ENCODE data around the gene SYS1.
A peak's percentile ranks its signal among the peaks of the same experiment; 100 is the strongest.

SYS1 gene

GRCh38 chr20:45405571-45406259, 42.8 kb downstream of the SYS1 start:
- peak; percentile 36 for DNase-seq (ENCODE audit: low spot score)
- TF ChIP-seq, protein P1, sequence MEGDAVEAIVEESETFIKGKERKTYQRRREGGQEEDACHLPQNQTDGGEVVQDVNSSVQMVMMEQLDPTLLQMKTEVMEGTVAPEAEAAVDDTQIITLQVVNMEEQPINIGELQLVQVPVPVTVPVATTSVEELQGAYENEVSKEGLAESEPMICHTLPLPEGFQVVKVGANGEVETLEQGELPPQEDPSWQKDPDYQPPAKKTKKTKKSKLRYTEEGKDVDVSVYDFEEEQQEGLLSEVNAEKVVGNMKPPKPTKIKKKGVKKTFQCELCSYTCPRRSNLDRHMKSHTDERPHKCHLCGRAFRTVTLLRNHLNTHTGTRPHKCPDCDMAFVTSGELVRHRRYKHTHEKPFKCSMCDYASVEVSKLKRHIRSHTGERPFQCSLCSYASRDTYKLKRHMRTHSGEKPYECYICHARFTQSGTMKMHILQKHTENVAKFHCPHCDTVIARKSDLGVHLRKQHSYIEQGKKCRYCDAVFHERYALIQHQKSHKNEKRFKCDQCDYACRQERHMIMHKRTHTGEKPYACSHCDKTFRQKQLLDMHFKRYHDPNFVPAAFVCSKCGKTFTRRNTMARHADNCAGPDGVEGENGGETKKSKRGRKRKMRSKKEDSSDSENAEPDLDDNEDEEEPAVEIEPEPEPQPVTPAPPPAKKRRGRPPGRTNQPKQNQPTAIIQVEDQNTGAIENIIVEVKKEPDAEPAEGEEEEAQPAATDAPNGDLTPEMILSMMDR (IDR thresholded peaks at IDR 0.05; ENCODE audit: extremely low read depth, missing control alignments): no peak

DNA sequence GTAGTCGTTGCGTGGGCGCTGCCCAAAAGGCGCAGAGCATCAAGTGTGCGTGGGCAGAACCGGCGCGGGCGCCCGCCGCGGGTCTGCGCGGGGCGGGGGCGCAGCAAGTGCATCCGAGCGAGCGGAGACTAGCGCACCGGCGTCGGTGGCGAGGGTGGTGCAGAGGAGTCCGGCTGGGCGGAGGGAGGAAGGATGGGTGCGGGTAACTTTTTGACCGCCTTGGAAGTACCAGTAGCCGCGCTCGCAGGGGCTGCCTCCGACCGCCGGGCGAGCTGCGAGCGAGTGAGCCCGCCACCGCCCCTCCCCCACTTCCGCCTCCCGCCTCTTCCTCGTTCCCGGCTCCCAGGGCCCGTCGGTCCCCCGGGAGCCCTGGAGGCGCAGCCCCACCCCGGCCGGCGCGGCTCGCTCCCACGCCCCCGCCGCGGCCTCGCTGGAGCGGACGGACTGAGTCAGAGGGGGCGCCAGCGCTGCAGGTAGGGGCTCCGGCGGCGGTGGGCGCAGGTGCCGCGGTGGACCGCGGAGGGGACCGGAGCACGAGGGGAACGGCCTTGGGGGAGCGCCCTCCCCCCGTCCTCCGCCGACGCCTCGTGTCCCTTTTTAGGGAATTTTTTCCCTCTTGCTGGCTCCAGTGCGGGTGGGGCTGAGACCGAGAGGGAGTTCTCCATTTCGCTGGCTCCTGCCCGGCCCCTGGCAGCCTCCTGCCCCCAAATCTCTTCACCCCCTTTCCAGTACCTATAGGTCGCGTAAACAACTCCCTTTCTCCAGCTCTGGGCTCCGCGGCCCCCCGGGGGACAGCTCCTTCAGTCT, 43.5 kb downstream of the SYS1 start:
- peak; percentile 53 for DNase-seq (ENCODE audit: low spot score)

DNA sequence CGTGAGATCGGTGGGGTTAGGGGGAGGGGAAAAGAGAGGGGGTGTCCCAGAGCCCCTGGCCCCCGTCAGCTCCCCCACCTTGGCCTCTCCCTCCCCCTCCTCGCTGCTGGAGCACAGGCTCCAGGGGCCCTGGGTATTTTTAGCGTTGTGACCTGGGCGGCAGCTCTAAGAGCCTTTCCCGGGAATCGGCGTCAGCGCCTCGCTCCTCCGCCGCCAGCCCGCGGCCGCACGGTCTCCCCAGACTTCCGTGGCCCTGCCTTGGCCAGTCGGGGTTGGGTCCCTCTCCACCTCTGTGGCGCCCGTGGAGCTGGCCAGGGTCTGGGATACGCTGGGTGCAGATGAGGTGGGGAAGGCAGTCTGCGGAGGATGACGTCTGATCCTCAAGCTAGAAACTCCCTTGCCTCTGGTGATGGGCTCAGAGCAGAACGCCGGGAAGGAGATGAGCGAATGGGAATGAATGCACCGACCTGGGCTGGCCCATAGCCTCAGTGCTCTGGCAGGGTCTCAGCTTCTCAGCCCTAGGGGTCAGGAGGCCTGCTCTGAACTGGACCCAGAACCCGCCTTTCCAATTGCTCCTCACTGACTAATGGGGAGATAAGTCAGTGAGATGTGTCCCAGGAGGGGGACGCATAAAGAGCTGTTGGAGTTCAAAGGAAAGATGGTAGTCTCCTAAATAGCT, 44.2 kb downstream of the SYS1 start:
- DNase-seq (ENCODE audit: low spot score): no peak

More for the DNA sequence above, 43.5 kb downstream of the SYS1 start:
- TF ChIP-seq, protein P1 (IDR thresholded peaks at IDR 0.05; ENCODE audit: extremely low read depth, missing control alignments): no peak

GRCh38 chr20:45407783-45408645, 45.1 kb downstream of the SYS1 start, which contains the start of gene DBNDD2:
TSS of gene DBNDD2 (plus strand) at chr20:45408289. CDS start at chr20:45408468, 179 bp downstream.
- TF ChIP-seq, protein P1 (IDR thresholded peaks at IDR 0.05; ENCODE audit: extremely low read depth, missing control alignments): no peak
- DNase-seq (ENCODE audit: low spot score): peak; percentile 33

More for the DNA sequence above, 44.2 kb downstream of the SYS1 start:
- TF ChIP-seq, protein P1 (IDR thresholded peaks at IDR 0.05; ENCODE audit: extremely low read depth, missing control alignments): no peak

- peak; percentile 34 for DNase-seq (ENCODE audit: low spot score)
- TF ChIP-seq, protein P1 (IDR thresholded peaks at IDR 0.05; ENCODE audit: extremely low read depth, missing control alignments): no peak
Observed at GRCh38 chr20:45408646-45409213, 45.8 kb downstream of the SYS1 start.

DNA sequence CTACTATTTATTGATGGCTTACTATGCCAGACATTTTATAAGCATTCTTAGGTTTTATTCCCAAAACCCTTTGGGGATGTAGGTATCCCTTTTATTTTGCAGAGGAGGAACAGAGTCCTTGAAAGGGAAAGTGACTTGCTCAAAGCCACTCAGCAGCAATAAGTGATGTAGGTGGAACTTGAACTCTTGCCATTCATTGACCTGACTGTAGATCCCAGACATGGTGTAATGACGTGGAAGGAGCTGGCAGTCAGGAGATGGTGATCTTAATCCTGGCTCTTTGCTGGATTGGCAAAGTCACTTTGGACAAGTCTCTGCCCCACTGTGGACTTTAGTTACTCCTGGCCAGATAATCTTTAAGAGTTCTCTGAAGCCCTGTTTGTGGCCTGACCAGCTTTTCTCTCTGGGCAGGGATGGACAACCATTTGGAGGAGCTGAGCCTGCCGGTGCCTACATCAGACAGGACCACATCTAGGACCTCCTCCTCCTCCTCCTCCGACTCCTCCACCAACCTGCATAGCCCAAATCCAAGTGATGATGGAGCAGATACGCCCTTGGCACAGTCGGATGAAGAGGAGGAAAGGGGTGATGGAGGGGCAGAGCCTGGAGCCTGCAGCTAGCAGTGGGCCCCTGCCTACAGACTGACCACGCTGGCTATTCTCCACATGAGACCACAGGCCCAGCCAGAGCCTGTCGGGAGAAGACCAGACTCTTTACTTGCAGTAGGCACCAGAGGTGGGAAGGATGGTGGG, 46.7 kb downstream of the SYS1 start:
- TF ChIP-seq, protein P1 (IDR thresholded peaks at IDR 0.05; ENCODE audit: extremely low read depth, missing control alignments): no peak
- DNase-seq (ENCODE audit: low spot score): no peak
